GM11168 (cell line): Measurements from ENCODE around the gene KIF16B.

Source experiments
- in situ Hi-C: fragments of 300-500 bp; cut with MboI; formaldehyde crosslinking; loops from one replicate; pipeline ENCODE4 v1.12.0; 2022; ENCODE audit warnings: low sequenced_read_pairs; ENCODE audit not compliant: unreplicated experiment

Gene KIF16B

DNA sequence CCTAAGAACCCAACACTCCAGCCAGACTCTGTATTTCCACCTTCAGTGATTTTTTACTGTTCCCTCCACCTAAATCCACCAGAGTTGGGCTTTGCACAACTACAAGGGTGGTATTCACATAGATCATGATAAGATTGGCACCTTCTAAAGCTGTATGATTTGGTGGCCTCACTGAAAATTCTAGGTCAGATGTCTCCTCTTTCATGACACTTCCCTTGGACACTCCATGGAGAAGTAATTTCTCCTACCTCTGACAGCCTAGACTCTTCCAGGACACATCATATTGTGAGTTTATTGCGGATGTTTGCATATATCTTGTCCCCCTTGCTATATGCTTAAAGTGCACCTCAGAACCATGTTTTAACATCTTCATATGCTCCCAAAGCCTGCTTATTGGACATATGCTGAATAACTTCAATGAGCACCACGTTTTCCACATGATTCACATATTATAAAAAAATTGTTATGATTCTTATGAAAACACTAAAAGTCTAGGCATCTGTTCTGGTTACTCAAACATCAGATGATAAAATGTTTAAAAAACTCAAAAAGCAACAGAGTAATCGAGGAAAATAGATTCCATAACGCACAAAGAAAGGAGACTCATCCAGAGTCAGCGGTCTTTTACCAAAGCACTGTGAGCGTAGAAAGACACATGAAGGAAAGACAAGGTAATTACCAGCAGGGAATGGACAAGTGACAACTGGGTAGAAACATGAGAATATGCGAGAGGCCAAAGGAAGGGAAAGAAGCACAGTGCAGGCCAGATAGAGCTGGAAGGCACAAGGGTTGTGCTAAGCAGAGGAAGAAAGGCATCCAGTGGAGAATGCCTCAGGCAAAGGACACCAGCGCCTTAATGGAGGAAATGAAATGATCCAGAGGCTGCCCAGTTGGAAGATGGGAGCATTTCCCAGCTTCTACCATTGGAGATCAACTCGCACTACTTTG, 46.5 kb downstream of the KIF16B start:
- in situ Hi-C loops, result no loop called here

DNA sequence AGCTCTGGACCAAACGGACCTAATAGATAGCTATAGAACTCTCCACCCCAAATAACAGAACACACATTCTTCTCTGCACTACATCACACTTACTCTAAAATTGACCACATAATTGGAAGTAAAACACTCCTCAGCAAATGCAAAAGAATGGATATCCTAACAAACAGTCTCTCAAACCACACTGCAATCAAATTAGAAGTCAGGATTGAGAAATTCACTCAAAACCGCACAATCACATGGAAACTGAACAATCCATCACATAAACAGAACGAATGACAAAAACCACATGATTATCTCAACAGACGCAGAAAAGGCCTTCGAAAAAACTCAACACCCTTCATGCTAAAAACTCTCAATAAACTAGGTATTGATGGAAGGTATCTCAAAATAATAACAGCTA, 50.6 kb downstream of the KIF16B start:
- in situ Hi-C loops, result loop anchor here (25.0 kb wide), 1 partner anchor 240 kb away; no protein-coding TSS in a partner anchor

DNA sequence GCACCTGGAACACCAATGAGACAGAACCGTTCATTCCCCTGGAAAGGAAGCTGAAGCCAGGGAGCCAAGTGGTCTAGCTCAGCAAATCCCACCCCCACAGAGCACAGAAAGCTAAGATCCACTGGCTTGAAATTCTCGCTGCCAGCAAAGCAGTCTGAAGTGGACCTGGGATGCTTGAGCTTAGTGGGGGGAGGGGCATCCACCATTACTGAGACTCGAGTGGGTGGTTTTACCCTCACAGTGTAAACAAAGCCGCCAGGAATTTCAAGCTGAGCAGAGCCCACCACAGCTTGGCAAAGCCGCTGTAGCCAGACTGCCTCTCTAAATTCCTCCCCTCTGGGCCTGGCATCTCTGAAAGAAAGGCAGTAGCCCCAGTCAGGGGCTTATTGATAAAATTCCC, 53.1 kb downstream of the KIF16B start:
- in situ Hi-C loops, result loop anchor here (25.0 kb wide), 1 partner anchor 242 kb away; no protein-coding TSS in a partner anchor

DNA sequence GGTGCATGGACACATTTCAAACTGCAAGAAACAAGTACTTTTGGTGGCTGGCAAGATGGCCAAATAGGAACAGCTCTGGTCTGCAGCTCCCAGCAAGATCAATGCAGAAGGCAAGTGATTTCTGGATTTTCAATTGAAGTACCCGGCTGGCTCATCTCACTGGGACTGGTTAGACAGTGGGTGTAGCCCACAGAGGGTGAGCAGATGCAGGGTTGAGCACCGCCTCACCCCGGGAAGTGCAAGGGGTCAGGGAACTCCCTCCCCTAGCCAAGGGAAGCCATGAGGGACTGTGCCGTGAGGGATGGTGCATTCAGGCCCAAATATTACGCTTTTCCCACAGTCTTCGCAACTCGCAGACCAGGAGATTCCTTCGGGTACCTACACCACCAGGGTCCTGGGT, 53.6 kb downstream of the KIF16B start:
- in situ Hi-C loops, result loop anchor here (25.0 kb wide), 1 partner anchor 243 kb away; no protein-coding TSS in a partner anchor

DNA sequence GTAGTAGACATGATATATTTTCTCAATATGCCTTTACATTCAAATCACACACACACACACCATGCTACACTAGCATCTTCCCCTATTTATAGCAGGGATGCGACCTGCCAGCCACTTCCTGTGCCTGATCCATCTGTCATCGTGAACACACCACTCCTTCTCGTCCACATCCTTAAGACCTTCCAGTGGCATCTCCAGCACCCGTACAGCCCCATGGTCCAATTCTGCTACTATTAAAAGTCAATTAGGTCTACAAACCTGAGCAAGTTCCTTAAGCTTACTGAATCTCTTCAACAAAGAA, 54.5 kb downstream of the KIF16B start:
- in situ Hi-C loops, result loop anchor here (25.0 kb wide), 1 partner anchor 244 kb away; no protein-coding TSS in a partner anchor

DNA sequence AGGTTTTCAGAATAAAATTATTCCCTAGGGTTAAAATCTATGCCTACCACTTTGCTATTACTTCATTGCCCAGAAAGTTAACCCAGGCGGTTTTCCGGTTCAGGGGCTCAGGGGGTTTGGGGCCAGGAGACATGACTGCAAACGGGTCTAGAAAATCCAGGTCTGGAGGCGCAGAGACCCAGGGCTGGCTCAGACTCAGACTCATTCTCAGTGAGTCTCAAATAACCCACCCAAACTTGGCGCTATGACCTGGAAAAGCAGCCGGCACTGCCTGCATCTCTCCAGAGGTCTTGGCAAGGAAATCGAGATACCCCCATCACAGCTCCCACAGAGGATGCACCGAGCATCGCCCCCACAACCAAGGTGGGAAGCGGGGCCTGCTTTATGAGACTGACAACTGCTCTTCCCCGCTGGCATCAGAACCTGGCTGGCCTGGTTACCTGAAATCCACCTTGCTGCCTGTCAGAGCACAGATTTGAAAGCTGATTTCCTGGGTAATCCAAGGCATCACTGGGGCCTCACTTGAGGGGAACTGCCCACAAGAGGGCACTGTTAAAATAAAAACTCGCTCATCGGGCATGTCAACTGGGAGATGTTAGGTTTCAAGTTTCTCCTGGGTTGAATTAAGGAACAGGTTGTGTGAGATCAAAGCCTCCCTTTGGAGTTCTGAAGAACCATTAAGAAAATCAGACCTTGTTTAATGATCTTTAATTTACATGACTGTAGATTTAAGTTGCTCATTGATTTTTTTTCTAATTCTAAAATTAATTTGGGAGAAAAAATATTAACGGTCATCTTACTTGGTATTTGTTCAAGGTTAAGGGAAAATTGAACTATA, 55.1 kb downstream of the KIF16B start:
- in situ Hi-C loops, result loop anchor here (25.0 kb wide), 1 partner anchor 244 kb away; no protein-coding TSS in a partner anchor

DNA sequence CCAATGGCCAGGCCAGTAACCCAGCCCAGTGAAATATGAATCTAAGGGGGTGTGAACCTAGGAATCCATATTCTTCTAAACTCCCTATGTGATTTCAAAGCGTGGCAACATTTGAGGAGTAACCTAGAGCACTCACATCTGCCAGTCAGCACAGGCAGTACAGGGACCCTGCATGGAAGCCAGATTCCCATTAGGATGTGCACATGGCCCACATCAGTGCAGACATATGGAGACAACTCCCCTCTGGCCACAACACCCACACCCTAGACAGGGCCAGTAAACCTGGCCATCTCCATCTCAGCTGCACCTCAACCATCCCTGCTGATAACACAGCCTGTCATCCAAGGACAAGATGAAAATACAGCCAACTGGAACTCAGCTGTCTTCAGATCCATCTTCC, 56.5 kb downstream of the KIF16B start:
- in situ Hi-C loops, result loop anchor here (25.0 kb wide), 1 partner anchor 246 kb away; no protein-coding TSS in a partner anchor

DNA sequence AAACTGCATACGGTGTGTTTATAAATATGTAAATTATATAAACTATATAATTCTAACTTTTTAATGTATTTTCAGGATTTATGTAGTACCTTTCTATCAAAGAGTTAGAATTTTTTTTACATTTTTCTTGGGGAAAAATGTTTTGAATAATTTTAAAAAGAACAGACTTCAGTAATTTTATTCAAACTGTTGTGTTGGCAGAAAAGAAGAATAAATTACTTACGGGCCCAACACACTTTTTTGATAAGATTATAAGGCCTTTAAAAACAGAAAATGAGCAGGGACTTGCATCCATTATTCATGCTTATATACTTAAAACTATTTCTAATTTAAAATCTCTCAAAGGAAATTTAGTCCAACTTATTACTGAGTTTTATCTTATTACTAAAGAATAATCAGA, 58.2 kb downstream of the KIF16B start:
- in situ Hi-C loops, result loop anchor here (25.0 kb wide), 1 partner anchor 247 kb away; no protein-coding TSS in a partner anchor

DNA sequence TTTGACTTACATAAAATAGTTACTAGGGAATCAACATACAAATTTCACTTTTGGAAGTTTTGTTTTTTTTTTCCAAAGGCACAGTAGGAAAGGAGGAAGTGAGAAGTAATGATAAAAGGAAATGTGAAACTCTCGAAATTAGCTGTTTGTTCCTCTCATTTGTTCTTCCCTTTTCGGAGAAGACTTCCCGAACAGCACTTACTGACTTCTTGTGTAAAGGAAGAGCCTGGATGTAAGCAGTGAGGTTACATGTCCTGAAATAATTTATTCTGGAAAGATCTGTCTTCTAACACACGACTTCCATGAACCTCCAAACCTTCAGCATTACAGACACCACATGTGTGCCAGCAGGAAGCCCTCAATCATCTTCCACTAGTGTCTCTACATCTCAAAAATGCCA, 59.1 kb downstream of the KIF16B start:
- in situ Hi-C loops, result loop anchor here (25.0 kb wide), 1 partner anchor 248 kb away; no protein-coding TSS in a partner anchor

DNA sequence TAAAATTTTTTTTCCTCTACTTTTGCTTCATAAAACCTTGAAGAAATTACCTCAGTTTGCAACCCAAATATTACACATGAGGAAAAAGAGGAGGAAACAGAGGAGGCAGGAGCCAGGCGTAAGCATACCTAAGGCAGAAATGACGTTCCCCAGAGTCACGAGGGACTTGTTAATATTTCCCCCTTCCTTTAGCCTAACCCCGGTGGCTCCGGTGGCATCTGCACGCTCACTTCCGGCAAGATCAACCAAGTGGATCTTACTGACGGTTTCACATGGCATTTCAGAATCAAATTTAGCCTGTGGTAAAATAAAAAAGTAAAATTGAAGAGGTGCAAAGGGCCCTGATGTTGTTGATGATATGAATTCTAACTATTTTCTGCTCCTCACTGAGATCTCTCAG, 67.4 kb downstream of the KIF16B start:
- in situ Hi-C loops, result loop anchor here (25.0 kb wide), 1 partner anchor 256 kb away; no protein-coding TSS in a partner anchor

DNA sequence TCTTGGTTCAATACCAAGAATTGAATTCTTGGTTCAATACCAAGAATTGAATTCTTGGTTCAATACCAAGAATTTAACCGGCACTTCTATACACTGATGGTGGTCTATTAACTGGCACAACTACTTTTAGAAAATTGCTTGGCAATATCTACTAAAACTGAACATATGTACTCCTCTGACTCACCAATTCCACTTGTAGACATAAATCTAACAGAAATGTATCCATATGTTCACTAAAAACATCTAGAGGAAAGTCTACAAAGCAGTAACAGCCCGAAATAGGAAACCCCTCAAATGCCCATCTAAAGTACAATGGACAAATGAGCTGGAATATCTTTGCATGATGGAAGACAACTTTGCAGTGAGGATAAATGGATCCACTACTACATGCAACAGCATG, 71.9 kb downstream of the KIF16B start:
- in situ Hi-C loops, result loop anchor here (25.0 kb wide), 1 partner anchor 261 kb away; no protein-coding TSS in a partner anchor

DNA sequence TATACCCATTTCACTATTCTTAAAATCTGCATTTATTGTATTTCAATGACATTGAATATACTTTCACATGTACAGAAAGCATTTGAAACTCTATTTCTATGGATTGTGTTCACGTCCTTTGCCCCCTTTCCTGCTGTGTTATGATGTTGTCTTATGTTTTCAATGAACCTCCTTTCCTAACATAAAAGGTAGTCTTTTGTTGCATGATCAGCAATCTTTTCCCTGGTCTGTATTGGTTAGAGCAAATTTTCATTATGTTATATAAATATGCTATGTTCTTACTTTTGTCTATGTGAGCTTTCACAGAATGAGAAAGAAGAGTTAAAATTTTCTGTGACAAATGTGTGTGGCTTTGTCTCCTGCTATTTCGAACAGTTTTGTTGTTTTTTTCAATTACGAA, 73.1 kb downstream of the KIF16B start:
- in situ Hi-C loops, result loop anchor here (25.0 kb wide), 1 partner anchor 262 kb away; no protein-coding TSS in a partner anchor

DNA sequence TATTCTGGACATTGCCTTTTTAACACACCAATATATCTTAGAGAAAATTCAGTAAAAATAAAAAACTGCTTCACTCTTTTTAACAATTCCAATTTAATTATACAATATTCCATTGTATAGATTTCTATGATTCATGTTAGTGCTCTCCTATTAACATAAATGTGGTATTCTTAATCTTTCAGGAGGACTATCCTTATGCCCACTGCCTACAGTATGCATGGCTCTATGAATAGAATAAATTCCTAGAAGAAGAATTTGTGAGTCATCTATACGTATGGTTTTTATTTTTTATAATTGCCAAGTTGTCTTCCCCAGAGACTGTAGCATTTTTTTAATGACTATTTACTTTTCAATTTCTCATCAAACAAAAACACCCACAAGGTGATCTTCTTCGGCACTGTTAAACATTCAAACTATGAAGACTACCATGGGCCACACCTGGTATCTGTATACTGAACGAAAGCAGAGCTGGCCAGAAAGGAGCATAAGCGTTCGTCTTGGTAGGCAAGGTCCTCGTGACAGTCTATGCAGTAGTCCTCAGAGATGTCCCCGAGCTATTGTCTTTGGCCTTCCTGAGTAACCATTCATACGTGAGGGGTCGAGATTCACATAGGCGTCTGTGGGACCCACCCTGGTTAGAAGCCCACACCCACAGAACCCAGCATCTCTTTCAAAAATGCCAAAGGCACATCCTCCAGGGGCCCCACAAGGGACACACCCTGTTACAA, 74.6 kb downstream of the KIF16B start:
- in situ Hi-C loops, result no loop called here

DNA sequence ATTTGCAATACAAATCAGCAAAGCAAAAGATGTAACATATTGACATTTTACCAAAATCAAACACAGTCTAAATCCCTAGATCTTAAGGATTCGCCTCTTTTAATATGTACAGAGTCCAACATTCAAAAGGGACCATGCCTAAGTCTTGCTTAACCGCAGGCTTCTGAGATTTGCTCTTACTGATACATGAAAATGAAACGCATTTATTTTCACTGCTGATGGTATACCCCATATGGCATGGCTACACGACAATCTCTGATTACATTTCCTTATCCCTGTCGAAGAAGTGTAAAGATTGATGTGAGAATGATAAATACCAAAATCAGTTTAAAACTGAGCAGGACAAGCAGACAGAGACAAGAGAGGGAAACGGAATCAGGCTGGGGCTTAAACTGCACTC, 75.4 kb downstream of the KIF16B start:
- in situ Hi-C loops, result no loop called here

DNA sequence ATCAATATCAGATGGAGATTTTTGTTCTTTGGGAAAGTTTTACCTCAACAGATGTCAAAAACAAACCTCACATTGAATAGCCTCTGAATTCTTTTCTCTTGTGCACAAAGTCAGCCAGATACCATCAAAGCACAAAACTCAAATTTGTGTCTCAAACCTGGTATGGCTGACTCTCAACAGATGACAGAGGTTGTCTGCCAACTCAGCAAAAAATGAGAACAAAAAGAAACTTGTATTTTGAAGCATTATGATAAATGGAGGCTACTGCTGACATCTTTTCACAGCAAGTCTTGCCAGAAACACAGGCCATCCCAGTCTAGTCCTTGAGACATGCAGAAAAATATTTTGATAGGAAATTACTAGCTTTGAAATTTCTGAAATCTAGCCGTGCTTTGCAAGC, 79.8 kb downstream of the KIF16B start:
- in situ Hi-C loops, result no loop called here

DNA sequence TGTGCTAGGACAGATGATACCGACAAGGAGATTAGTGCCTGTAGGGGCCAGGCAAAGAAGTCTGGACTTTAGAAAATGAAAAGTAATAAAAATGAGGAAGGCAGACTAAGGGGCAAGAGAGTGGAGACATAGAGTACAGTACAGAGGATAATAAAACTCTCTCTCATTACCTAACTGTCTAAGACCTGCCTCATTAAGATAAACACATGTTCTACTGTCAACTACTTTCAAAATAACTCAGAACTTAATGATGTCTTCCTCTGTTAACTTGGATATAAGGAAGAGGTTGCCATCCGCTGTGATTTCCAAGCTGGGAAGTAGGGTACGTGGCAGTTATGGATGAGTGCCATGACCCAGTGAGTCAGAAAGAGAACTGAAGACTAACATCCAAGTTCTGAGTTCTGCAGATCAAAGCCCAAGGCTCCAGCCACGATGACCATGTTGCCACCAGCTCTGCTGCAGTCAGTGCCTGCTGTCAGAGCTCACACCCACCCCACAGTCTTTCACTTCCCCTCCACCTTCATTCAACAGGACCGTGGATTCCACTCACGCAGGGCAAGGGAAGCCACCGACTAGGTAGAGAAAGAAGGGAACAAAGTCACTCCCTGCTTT, 81.8 kb downstream of the KIF16B start:
- in situ Hi-C loops, result no loop called here

DNA sequence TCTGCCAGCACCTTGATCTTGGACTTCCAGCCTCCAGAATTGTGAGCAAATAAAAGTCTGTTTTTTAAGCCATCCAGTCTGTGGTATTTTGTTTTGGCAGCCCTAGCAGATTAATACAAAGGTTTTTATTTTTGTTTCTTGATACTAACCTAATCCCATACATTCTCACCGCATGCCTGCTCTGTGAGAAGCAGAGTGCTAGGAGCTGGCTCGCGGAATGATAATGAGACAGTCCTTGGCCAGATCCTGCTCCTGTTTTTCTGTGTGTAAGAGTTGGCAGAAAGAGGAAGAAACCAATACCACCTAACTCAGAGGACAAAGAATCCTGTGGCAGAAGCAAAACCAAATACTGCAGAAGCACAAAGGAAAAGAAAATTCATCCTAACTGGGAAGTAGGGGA, 82.6 kb downstream of the KIF16B start:
- in situ Hi-C loops, result no loop called here

DNA sequence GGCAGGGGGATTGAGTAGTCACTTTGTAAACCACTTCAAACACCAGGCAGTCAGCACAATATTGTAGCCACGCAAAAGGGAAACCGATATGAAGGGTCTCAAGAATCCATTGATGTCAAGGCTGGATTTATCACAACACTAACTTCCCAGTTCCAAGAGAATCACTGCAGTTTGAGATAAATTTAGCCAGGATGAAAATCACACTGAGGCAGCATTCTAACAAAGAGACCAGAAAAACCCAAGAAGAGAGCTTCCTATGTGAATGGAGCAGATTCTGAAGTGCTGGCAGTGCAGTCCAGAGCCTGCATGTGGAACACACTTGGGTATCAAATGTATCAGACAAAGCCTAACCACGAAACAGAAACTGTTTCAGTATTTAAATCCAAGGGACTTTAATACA, 84.6 kb downstream of the KIF16B start:
- in situ Hi-C loops, result no loop called here

DNA sequence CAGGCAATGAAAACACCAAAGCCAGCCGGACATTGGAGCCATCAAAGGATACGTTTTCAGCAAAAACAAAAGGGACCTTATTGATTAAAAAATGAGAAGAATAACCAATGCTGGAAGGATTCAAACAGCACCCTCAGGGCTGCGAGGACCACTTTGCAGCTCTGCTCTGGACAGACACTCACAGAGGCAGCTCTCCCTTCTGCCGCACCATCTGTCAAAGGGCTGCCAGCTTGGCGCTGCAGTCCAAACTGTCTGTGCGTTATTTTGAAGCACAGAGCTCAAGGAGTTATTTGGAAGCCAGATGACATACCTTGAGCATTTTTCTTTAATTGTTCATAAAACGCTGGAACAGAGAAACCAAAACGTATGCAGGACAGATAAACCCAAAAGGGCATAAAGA, 85.2 kb downstream of the KIF16B start:
- in situ Hi-C loops, result no loop called here

DNA sequence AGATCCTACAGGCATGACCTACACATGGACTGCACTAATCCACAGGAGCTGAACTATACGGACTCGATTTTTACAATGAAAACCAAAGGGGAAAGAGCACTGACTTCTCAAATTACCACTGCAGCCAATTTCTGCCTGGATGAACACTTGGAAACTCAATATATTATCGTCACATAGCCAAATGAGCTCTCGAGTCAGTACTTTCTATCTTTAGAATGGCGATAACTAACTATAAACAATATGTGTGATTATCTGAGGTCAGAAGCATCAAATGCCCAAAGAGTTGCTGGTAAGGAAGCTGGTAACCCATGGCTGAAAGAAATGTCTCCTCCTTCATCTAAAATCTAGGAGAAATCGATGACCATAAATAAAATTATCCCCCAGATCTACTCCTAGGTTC, 86.7 kb downstream of the KIF16B start:
- in situ Hi-C loops, result no loop called here
